H1 (cell line): ENCODE measurements around the gene OPN3. TPM values are rescaled to one million over a fixed set of nuclear protein-coding genes. Genes with fewer than 3 reads are reported as not detected.

Experiments used
- CTCF ChIA-PET: fragments of 300-600 bp; sonication (Branson Sonifier 250); formaldehyde crosslinking; loops from one replicate; lab custom pipeline; 2021; ENCODE audit not compliant: partially characterized antibody; lab: Charles Lee
- POLR2A ChIA-PET: fragments of 300-600 bp; sonication (Branson Sonifier 250); formaldehyde crosslinking; loops from one replicate; lab custom pipeline; 2021; ENCODE audit warnings: inconsistent platforms; ENCODE audit not compliant: partially characterized antibody; lab: Charles Lee
- DNase-seq, 2 experiments: peaks; one replicate each; pipeline versions ENCODE4 v3.0.0 to v3.0.0-alpha.2; 2010 to 2022; ENCODE audit warnings: low spot score in 2 of 2, low read depth in 1 of 2, mixed read lengths in 1 of 2
- FAIRE-seq: peaks from 2 replicates; lab custom pipeline; 2011; peaks lifted over from hg19 to GRCh38; lab: Jason Lieb, UNC
- H2AFZ ChIP-seq: 2 replicates; pipeline ENCODE4 v1.8.1; 2012; ENCODE audit warnings: low read length, inconsistent platforms
- H2AK5ac ChIP-seq: 2 replicates; pipeline ENCODE4 v1.6.1; 2013; ENCODE audit warnings: low read depth, low read length
- H2BK120ac ChIP-seq: replicated peaks from 2 replicates; pipeline ENCODE3; 2013; ENCODE audit warnings: low read depth, low read length, inconsistent platforms
- H2BK12ac ChIP-seq: 2 replicates; pipeline ENCODE4 v1.6.1; 2013; ENCODE audit warnings: low read depth, low read length
- H2BK15ac ChIP-seq: 2 replicates; pipeline ENCODE4 v1.6.1; 2013; ENCODE audit warnings: low read length
- H2BK20ac ChIP-seq: 2 replicates; pipeline ENCODE4 v1.6.1; 2013; ENCODE audit warnings: low read length
- H2BK5ac ChIP-seq: 2 replicates; pipeline ENCODE4 v1.6.1; 2013; ENCODE audit warnings: low read depth, low read length
- H3K14ac ChIP-seq: 2 replicates; pipeline ENCODE4 v1.6.1; 2013; ENCODE audit warnings: inconsistent platforms; ENCODE audit not compliant: insufficient read length
- H3K18ac ChIP-seq: 2 replicates; pipeline ENCODE4 v1.6.1; 2013; ENCODE audit warnings: low read length; ENCODE audit errors: extremely low read depth
- H3K23ac ChIP-seq: 2 replicates; pipeline ENCODE4 v1.6.1; 2013; ENCODE audit warnings: inconsistent platforms; ENCODE audit not compliant: insufficient read length
- H3K23me2 ChIP-seq: 2 replicates; pipeline ENCODE4 v1.6.1; 2013; ENCODE audit warnings: low read depth, low read length
- H3K27ac ChIP-seq: 2 replicates; pipeline ENCODE4 v1.6.1; 2011; ENCODE audit warnings: low read depth, low read length, inconsistent platforms
- H3K27me3 ChIP-seq, 4 experiments: replicated peaks in 1 of 4; 1 replicate in 1 of 4; 2 replicates in 3 of 4; pipeline versions ENCODE4 v1.6.1 to v1.8.1; 2011 to 2013; ENCODE audit warnings: low read length in 3 of 4, mild to moderate bottlenecking in 3 of 4, inconsistent platforms in 2 of 4, mixed read lengths in 2 of 4, moderate library complexity in 1 of 4; ENCODE audit not compliant: control insufficient read depth in 3 of 4, insufficient read depth in 3 of 4; ENCODE audit errors: extremely low read depth in 1 of 4
- H3K36me3 ChIP-seq, 4 experiments: 2 replicates each; pipeline versions ENCODE4 v1.6.1 to v1.8.1; 2011 to 2013; ENCODE audit warnings: mild to moderate bottlenecking in 4 of 4, low read length in 3 of 4, moderate library complexity in 2 of 4, control low read depth in 1 of 4, inconsistent platforms in 1 of 4; ENCODE audit not compliant: insufficient read depth in 4 of 4, control insufficient read depth in 2 of 4
- H3K4ac ChIP-seq: replicated peaks from 2 replicates; pipeline ENCODE3; 2013; ENCODE audit warnings: low read length, low read depth, mixed read lengths, inconsistent platforms; ENCODE audit not compliant: insufficient read length
- H3K4me1 ChIP-seq, 4 experiments: replicated peaks in 1 of 4; 1 replicate in 1 of 4; 2 replicates in 3 of 4; pipeline versions ENCODE4 v1.6.1 to v1.8.1; 2011 to 2013; ENCODE audit warnings: low read length in 3 of 4, inconsistent platforms in 2 of 4, mixed read lengths in 1 of 4; ENCODE audit not compliant: insufficient read depth in 4 of 4, control insufficient read depth in 3 of 4
- H3K4me2 ChIP-seq, 2 experiments: 2 replicates each; pipeline versions ENCODE4 v1.6.1 to v1.8.1; 2011 to 2013; ENCODE audit warnings: low read depth in 2 of 2, low read length in 2 of 2, control low read depth in 1 of 2, inconsistent platforms in 1 of 2, mild to moderate bottlenecking in 1 of 2; ENCODE audit not compliant: insufficient read depth in 1 of 2
- H3K4me3 ChIP-seq, 4 experiments: fragments of 200-600, 300-600 bp in 1 of 4; sonication (generic), shearing (Covaris generic), sonication (Bioruptor Twin) in 1 of 4; 2 replicates each; pipeline versions ENCODE4 v1.5.1 to v1.8.1; 2011 to 2016; ENCODE audit warnings: low read length in 4 of 4, low read depth in 3 of 4, control low read depth in 2 of 4, inconsistent platforms in 2 of 4, mild to moderate bottlenecking in 2 of 4, mixed read lengths in 1 of 4, moderate library complexity in 1 of 4; ENCODE audit not compliant: insufficient read depth in 2 of 4; ENCODE audit errors: extremely low read depth in 1 of 4
- H3K56ac ChIP-seq: replicated peaks from 2 replicates; pipeline ENCODE3; 2013; ENCODE audit warnings: low read depth, mild to moderate bottlenecking, mixed read lengths, low read length, inconsistent platforms; ENCODE audit not compliant: insufficient read length
- H3K79me1 ChIP-seq: 2 replicates; pipeline ENCODE4 v1.6.1; 2013; ENCODE audit warnings: low read depth, low read length, control low read depth
- H3K79me2 ChIP-seq, 2 experiments: 2 replicates each; pipeline versions ENCODE4 v1.6.1 to v1.8.1; 2012 to 2013; ENCODE audit warnings: low read length in 2 of 2, mild to moderate bottlenecking in 2 of 2, inconsistent platforms in 1 of 2; ENCODE audit not compliant: insufficient read depth in 2 of 2, control insufficient read depth in 1 of 2
- H3K9ac ChIP-seq, 4 experiments: replicated peaks in 1 of 4; 1 replicate in 1 of 4; 2 replicates in 3 of 4; pipeline versions ENCODE4 v1.6.1 to v1.8.1; 2011 to 2013; ENCODE audit warnings: low read depth in 3 of 4, low read length in 3 of 4, control low read depth in 2 of 4, mild to moderate bottlenecking in 2 of 4, moderate library complexity in 2 of 4, inconsistent platforms in 1 of 4; ENCODE audit errors: extremely low read depth in 1 of 4
- H3K9me3 ChIP-seq, 2 experiments: 2 replicates each; pipeline versions ENCODE4 v1.6.1 to v1.8.1; 2012 to 2013; ENCODE audit warnings: mild to moderate bottlenecking in 2 of 2, moderate library complexity in 2 of 2, control low read depth in 1 of 2, inconsistent platforms in 1 of 2, low read depth in 1 of 2, low read length in 1 of 2, mixed read lengths in 1 of 2; ENCODE audit not compliant: insufficient read depth in 2 of 2
- H4K20me1 ChIP-seq, 2 experiments: replicated peaks in 1 of 2; 2 replicates each; pipeline versions ENCODE3 to v1.8.1; 2011 to 2013; ENCODE audit warnings: inconsistent platforms in 2 of 2, low read length in 2 of 2, mild to moderate bottlenecking in 1 of 2; ENCODE audit not compliant: insufficient read depth in 2 of 2, control insufficient read depth in 1 of 2
- H4K5ac ChIP-seq: 2 replicates; pipeline ENCODE4 v1.6.1; 2013; ENCODE audit warnings: low read length, low read depth, mixed read lengths, inconsistent platforms; ENCODE audit not compliant: insufficient read length
- H4K8ac ChIP-seq: 2 replicates; pipeline ENCODE4 v1.8.0; 2013; ENCODE audit warnings: mild to moderate bottlenecking, moderate library complexity, low read length, inconsistent platforms; ENCODE audit not compliant: insufficient read depth; ENCODE audit errors: extremely low read depth
- H4K91ac ChIP-seq: replicated peaks from 2 replicates; pipeline ENCODE3; 2013; ENCODE audit warnings: low read length, mixed read lengths, inconsistent platforms; ENCODE audit not compliant: insufficient read length
- ATF2 ChIP-seq: IDR thresholded peaks from 2 replicates; pipeline ENCODE4 v1.6.1; 2012; ENCODE audit warnings: low read length, inconsistent platforms
- CEBPB ChIP-seq: IDR thresholded peaks from 2 replicates; pipeline ENCODE4 v1.6.1; 2012; ENCODE audit warnings: low read depth, low read length
- CHD2 ChIP-seq: IDR thresholded peaks from 2 replicates; pipeline ENCODE4 v1.6.1; 2012; ENCODE audit warnings: low read length, improper control_type of control experiment
- CTBP2 ChIP-seq: IDR thresholded peaks from 2 replicates; pipeline ENCODE4 v1.7.0; 2011; ENCODE audit warnings: borderline replicate concordance, mild to moderate bottlenecking, moderate library complexity, mixed read lengths, low read length; ENCODE audit not compliant: insufficient read depth, insufficient read length
- FOSL1 ChIP-seq: IDR thresholded peaks from 2 replicates; pipeline ENCODE4 v1.6.1; 2011; ENCODE audit warnings: mild to moderate bottlenecking, low read depth, low read length, moderate library complexity; ENCODE audit not compliant: insufficient read depth
- GTF2F1 ChIP-seq: IDR thresholded peaks from 2 replicates; pipeline ENCODE4 v1.6.1; 2012; ENCODE audit warnings: low read depth, low read length, improper control_type of control experiment, borderline replicate concordance
- KDM1A ChIP-seq: fragments of 200-600, 300-600 bp; sonication (generic); IDR thresholded peaks from 2 replicates; pipeline ENCODE4 v1.7.1; 2016; ENCODE audit warnings: mild to moderate bottlenecking, low read length, borderline replicate concordance
- KDM5A ChIP-seq: fragments of 200-600 bp; IDR thresholded peaks from 2 replicates; pipeline ENCODE4 v1.7.1; 2012; ENCODE audit warnings: mild to moderate bottlenecking, low read length, inconsistent platforms, mixed read lengths
- RBBP5 ChIP-seq: IDR thresholded peaks from 2 replicates; pipeline ENCODE4 v1.7.1; 2012; ENCODE audit warnings: low read depth, mild to moderate bottlenecking, inconsistent platforms, low read length, moderate library complexity, borderline replicate concordance
- SIN3A ChIP-seq, 2 experiments: IDR thresholded peaks in 1 of 2; conservative IDR thresholded peaks in 1 of 2; 2 replicates each; pipeline ENCODE4 v1.6.1; 2011 to 2012; ENCODE audit warnings: low read length in 2 of 2, improper control_type of control experiment in 1 of 2, low read depth in 1 of 2, mild to moderate bottlenecking in 1 of 2
- SIRT6 ChIP-seq: IDR thresholded peaks from one replicate; pipeline ENCODE4 v1.7.1; 2012; ENCODE audit warnings: low read length, inconsistent platforms
- WGBS, 2 experiments: shearing (Covaris generic) in 1 of 2; methylation state at CpG; one replicate each; pipeline versions ENCODE4 v1.1.6 to v1.1.7; 2013 to 2015; ENCODE audit warnings: low lambda C conversion rate in 2 of 2, mixed read lengths in 2 of 2, inconsistent platforms in 1 of 2, low coverage in 1 of 2, missing lambda C conversion rate in 1 of 2; ENCODE audit not compliant: insufficient replicate concordance in 2 of 2, insufficient coverage in 1 of 2, insufficient read length in 1 of 2; ENCODE audit errors: extremely low coverage in 1 of 2, missing lambda C conversion rate in 1 of 2; 5-methylcytosine and 5-hydroxymethylcytosine counted together
- polyA plus RNA-seq, 7 experiments: library from polyadenylated mRNA; depleted of rRNA in 3 of 7; stranded (reverse) in 5 of 7; unstranded in 2 of 7; fragments of >200 nt in 5 of 7; fragments of 200-250 nt in 2 of 7; gene quantifications; 1 replicate in 5 of 7; 2 replicates in 1 of 7; 4 replicates in 1 of 7; pipeline versions ENCODE4 v1.2.1 to v1.2.3, GENCODE V29; 2011 to 2013; ENCODE audit warnings: missing spikeins in 2 of 7, mixed read lengths in 2 of 7
- total RNA-seq: library from RNA; stranded (reverse); fragmentation: NEBNext Ultra II Directional; extraction: Animal tissue kit (Norgen Biotek cat#: 25700); gene quantifications from 2 replicates; pipeline ENCODE4 v1.2.1, GENCODE V29; 2021

Gene OPN3
- total and polyA plus RNA-seq, 2 of the 8 experiments (the other 6 are each of a cell fraction or from before 2014, with no cell fraction given), result 8.8 to 19.4 TPM

GRCh38 chr1:241610056-241610815 is 29.9 kb downstream of the OPN3 start:
- 84% methylated on average over 8 of the region's 8 CpGs; no CpG with 5 or more reads in 1 of the 2 experiments for WGBS, 2 experiments
- Histone ChIP-seq H3K4me2 (no peak overlapping the region), H3K18ac (no peak overlapping the region), H2BK120ac (no peak overlapping the region), H3K4me3 (no peak overlapping the region), H2BK5ac (no peak overlapping the region), H3K36me3 (no peaks in the 10 kb centered on the region), H3K23me2 (no peaks in the 10 kb centered on the region), H3K27me3 (no peaks in the 10 kb centered on the region), H3K56ac (no peak overlapping the region), H4K20me1 (peaks cover 2 to 3% of the 10 kb centered on the region in 2 experiments), H3K79me2 (no peaks in the 10 kb centered on the region), H2BK15ac (no peak overlapping the region), H3K9me3 (no peaks in the 10 kb centered on the region), H3K4ac (no peak overlapping the region), H2BK12ac (no peak overlapping the region), H2AK5ac (no peak overlapping the region), H4K91ac (no peak overlapping the region), H3K14ac (no peak overlapping the region), H2BK20ac (no peak overlapping the region), H3K27ac (no peak overlapping the region), H3K79me1 (no peaks in the 10 kb centered on the region), H2AFZ (no peak overlapping the region), H4K5ac (no peak overlapping the region), H3K4me1 (no peaks in the 10 kb centered on the region), H3K23ac (peak overlapping the region; percentile 33), H4K8ac (no peak overlapping the region), H3K9ac (no peak overlapping the region)
- FAIRE-seq (no peak), DNase-seq (no peak)
- CTCF ChIA-PET, result interaction anchor here (0.6 to 3.5 kb wide), 58 partner anchors 8 to 878 kb away, joined by 3 to 43 read pairs (median 4); partner anchors contain the start of genes CHML, KMO and OPN3
- POLR2A ChIA-PET, result interaction anchor here (1.2 to 1.3 kb wide), 2 partner anchors 13 to 237 kb away, joined by 3 read pairs; partner anchors contain the start of gene EXO1
- no peak for TF ChIP-seq ATF2
- TF ChIP-seq RBBP5, result no peak
- no peak for TF ChIP-seq KDM1A
- TF ChIP-seq KDM5A, result no peak
- no peak for TF ChIP-seq CHD2
- no peak for TF ChIP-seq SIRT6
- no peak for TF ChIP-seq FOSL1
- no peak for TF ChIP-seq CEBPB
- TF ChIP-seq GTF2F1, result no peak
- no peak for TF ChIP-seq SIN3A (conservative IDR thresholded peaks at IDR 0.05 in 1 of 2, IDR thresholded peaks at IDR 0.05 in 1 of 2; ENCODE audit: low read depth in 1 of 2, low read length in 2 of 2)
- no peak for TF ChIP-seq CTBP2
